Measurements from ENCODE around the gene MOB2. TPM values are rescaled to one million over a fixed set of nuclear protein-coding genes. Genes with fewer than 3 reads are reported as not detected.
A peak's percentile ranks its signal among the peaks of the same experiment; 100 is the strongest.

The MOB2 gene
- total and polyA plus RNA-seq, 2 of the 13 experiments (the other 11 are each of a cell fraction or from before 2014, with no cell fraction given): 21.8 to 27.7 TPM

- no TSS peak for BruUV-seq (replicated peaks)
- WGBS (ENCODE audit: low lambda C conversion rate): 16% methylated on average over 2 of the region's 9 CpGs
- Histone ChIP-seq H3K27ac (ENCODE audit: extremely low read length, insufficient read depth, low read length) (no peak overlapping the region), H3K4me3 (replicated peaks in 1 of 3; ENCODE audit: insufficient read depth in 1 of 3, low read depth in 2 of 3, low read length in 3 of 3) (no peak overlapping the region), H4K20me1 (ENCODE audit: insufficient read depth, low read length) (peaks cover 5% of the 10 kb centered on the region; the same call in 1 of the 2 replicates), H3K79me2 (ENCODE audit: insufficient read depth, low read length) (no peaks in the 10 kb centered on the region), H3K9me3 (ENCODE audit: low read length) (no peaks in the 10 kb centered on the region), H2AFZ (ENCODE audit: low read length) (no peak overlapping the region), H3K9ac (ENCODE audit: insufficient read depth, low read depth, low read length) (no peak overlapping the region), H3K27me3 (ENCODE audit: control insufficient read depth in 1 of 2, insufficient read depth in 2 of 2, low read length in 2 of 2) (peaks cover 6 to 22% of the 10 kb centered on the region in 2 experiments; a peak in 4 of 5 replicates), H3K36me3 (replicated peaks in 1 of 2; ENCODE audit: control insufficient read depth in 1 of 2, insufficient read depth in 2 of 2, low read length in 2 of 2) (no peaks in the 10 kb centered on the region), H3K4me2 (ENCODE audit: low read depth, low read length) (no peak overlapping the region), H3K4me1 (ENCODE audit: insufficient read depth, low read length) (no peaks in the 10 kb centered on the region)
- in situ Hi-C loops (cut with HindIII; ENCODE audit: extremely low pct_ligation_motif_present, low pct_unique_long_range_greater_than_20kb) (no loop called here), intact Hi-C loops (cut with micrococcal nuclease; ENCODE audit: unreplicated experiment) (no loop called here)
- POLR2A ChIA-PET: no interaction called here
- DNase-seq (ENCODE audit: low spot score) (no peak), FAIRE-seq (no peak), ATAC-seq (no peak)
- CTCF ChIA-PET (ENCODE audit: low intra/inter-chr PET ratio, low total read pairs): no interaction called here
- peak; percentile 66 for TF ChIP-seq MNT (IDR thresholded peaks at IDR 0.05)
- TF ChIP-seq MAF1 (CRISPR knock-in tag; IDR thresholded peaks at IDR 0.05; ENCODE audit: borderline replicate concordance): no peak
- TF ChIP-seq ZNF777 (CRISPR knock-in tag; IDR thresholded peaks at IDR 0.05): no peak
- no peak for TF ChIP-seq MYNN (CRISPR knock-in tag; IDR thresholded peaks at IDR 0.05; ENCODE audit: low read depth)
These were observed 42.8 kb downstream of the MOB2 start for GRCh38 chr11:1443737-1444136.

GRCh38 chr11:1442807-1443366, 43.7 kb downstream of the MOB2 start:
- CTCF ChIA-PET (ENCODE audit: low intra/inter-chr PET ratio, low total read pairs): no interaction called here
- ATAC-seq (no peak), DNase-seq (ENCODE audit: low spot score) (no peak), FAIRE-seq (no peak)
- Histone ChIP-seq H4K20me1 (ENCODE audit: insufficient read depth, low read length) (peaks cover 5% of the 10 kb centered on the region; the same call in 1 of the 2 replicates), H3K9ac (ENCODE audit: insufficient read depth, low read depth, low read length) (no peak overlapping the region), H3K79me2 (ENCODE audit: insufficient read depth, low read length) (no peaks in the 10 kb centered on the region), H3K9me3 (ENCODE audit: low read length) (no peaks in the 10 kb centered on the region), H3K27ac (ENCODE audit: extremely low read length, insufficient read depth, low read length) (no peak overlapping the region), H3K36me3 (replicated peaks in 1 of 2; ENCODE audit: control insufficient read depth in 1 of 2, insufficient read depth in 2 of 2, low read length in 2 of 2) (no peaks in the 10 kb centered on the region), H2AFZ (ENCODE audit: low read length) (no peak overlapping the region), H3K4me3 (replicated peaks in 1 of 3; ENCODE audit: insufficient read depth in 1 of 3, low read depth in 2 of 3, low read length in 3 of 3) (no peak overlapping the region), H3K4me1 (ENCODE audit: insufficient read depth, low read length) (no peaks in the 10 kb centered on the region), H3K4me2 (ENCODE audit: low read depth, low read length) (no peak overlapping the region), H3K27me3 (ENCODE audit: control insufficient read depth in 1 of 2, insufficient read depth in 2 of 2, low read length in 2 of 2) (peaks cover 6 to 28% of the 10 kb centered on the region in 2 experiments; a peak in 4 of 5 replicates)
- in situ Hi-C loops (cut with HindIII; ENCODE audit: extremely low pct_ligation_motif_present, low pct_unique_long_range_greater_than_20kb) (no loop called here), intact Hi-C loops (cut with micrococcal nuclease; ENCODE audit: unreplicated experiment) (no loop called here)
- POLR2A ChIA-PET: no interaction called here
- no TSS peak for BruUV-seq (replicated peaks)
- 25% methylated on average over 5 of the region's 28 CpGs for WGBS (ENCODE audit: low lambda C conversion rate)
- TF ChIP-seq RNF2 (conservative IDR thresholded peaks at IDR 0.05; ENCODE audit: low read depth) (no peak), ZNF562 (CRISPR knock-in tag; IDR thresholded peaks at IDR 0.05; ENCODE audit: borderline replicate concordance) (no peak), HNF4G (IDR thresholded peaks at IDR 0.05; ENCODE audit: borderline replicate concordance, low read depth, low read length) (no peak), HNF4G (CRISPR knock-in tag; IDR thresholded peaks at IDR 0.05; ENCODE audit: borderline replicate concordance, low read depth) (no peak), RARG (CRISPR knock-in tag; IDR thresholded peaks at IDR 0.05; ENCODE audit: low read depth) (no peak), CENPT (CRISPR knock-in tag; IDR thresholded peaks at IDR 0.05; ENCODE audit: low read depth) (no peak), FOXA1 (IDR thresholded peaks at IDR 0.05) (no peak), FOXA1 (CRISPR knock-in tag; IDR thresholded peaks at IDR 0.05) (no peak), STAT6 (CRISPR knock-in tag; IDR thresholded peaks at IDR 0.05; ENCODE audit: borderline replicate concordance) (no peak), EHMT2 (IDR thresholded peaks at IDR 0.05; ENCODE audit: borderline replicate concordance, low read depth, low read length) (no peak), ZNF616 (CRISPR knock-in tag; IDR thresholded peaks at IDR 0.05; ENCODE audit: low read depth) (no peak)
